Endothelial cell of umbilical vein (primary cell): Measurements from ENCODE around the gene MAN1A1. TPM values are rescaled to one million over a fixed set of nuclear protein-coding genes. Genes with fewer than 3 reads are reported as not detected.

ENCODE experiments used
- BruUV-seq: library from RNA; stranded (reverse); fragments of 400-500 nt; replicated peaks from 2 replicates; lab custom pipeline; 2021; lab: Mats Ljungman, UMichigan
- CTCF ChIA-PET: fragments of 300-600, 350-600 bp; sonication (Branson Sonifier 250); formaldehyde crosslinking; loops from one replicate; lab custom pipeline; 2021; ENCODE audit warnings: antibody characterized with exemption, inconsistent platforms; lab: Charles Lee
- POLR2A ChIA-PET: fragments of 300-600, 350-600 bp; sonication (Branson Sonifier 250); formaldehyde crosslinking; loops from one replicate; lab custom pipeline; 2021; ENCODE audit warnings: antibody characterized with exemption, inconsistent platforms; lab: Charles Lee
- DNase-seq: peaks from one replicate; pipeline ENCODE4 v3.0.0-alpha.2; 2011; ENCODE audit warnings: low read depth, low spot score
- FAIRE-seq: peaks from 2 replicates; lab custom pipeline; 2011; peaks lifted over from hg19 to GRCh38; lab: Jason Lieb, UNC
- H2AFZ ChIP-seq: 2 replicates; pipeline ENCODE4 v1.6.0; 2012; ENCODE audit warnings: low read depth, low read length, control low read depth, inconsistent platforms
- H3K27ac ChIP-seq: 2 replicates; pipeline ENCODE4 v1.5.1; 2011; ENCODE audit warnings: low read depth, mild to moderate bottlenecking, control low read depth, low read length, moderate library complexity; ENCODE audit not compliant: insufficient read depth
- H3K27me3 ChIP-seq, 2 experiments: 2 replicates each; pipeline versions ENCODE4 v1.6.0 to v1.6.1; 2011; ENCODE audit warnings: low read length in 2 of 2, mixed read lengths in 1 of 2; ENCODE audit not compliant: control insufficient read depth in 2 of 2, insufficient read depth in 2 of 2
- H3K36me3 ChIP-seq, 2 experiments: 2 replicates in 1 of 2; 3 replicates in 1 of 2; pipeline ENCODE4 v1.5.1; 2011; ENCODE audit warnings: low read length in 2 of 2, mild to moderate bottlenecking in 1 of 2, moderate library complexity in 1 of 2; ENCODE audit not compliant: control insufficient read depth in 2 of 2, insufficient read depth in 2 of 2; ENCODE audit errors: extremely low read depth in 1 of 2
- H3K4me1 ChIP-seq: 3 replicates; pipeline ENCODE4 v1.5.1; 2011; ENCODE audit warnings: mild to moderate bottlenecking, low read length; ENCODE audit not compliant: control insufficient read depth, insufficient read depth; ENCODE audit errors: extremely low read depth
- H3K4me2 ChIP-seq: 2 replicates; pipeline ENCODE4 v1.6.1; 2011; ENCODE audit warnings: low read length, control low read depth, mixed read lengths; ENCODE audit not compliant: insufficient read depth
- H3K4me3 ChIP-seq, 3 experiments: fragments of 200-600 bp in 1 of 3; sonication (generic), shearing (Covaris generic) in 1 of 3; replicated peaks in 1 of 3; 2 replicates each; pipeline ENCODE4 v1.5.1; 2011 to 2016; ENCODE audit warnings: control low read depth in 3 of 3, low read length in 3 of 3, mild to moderate bottlenecking in 2 of 3, inconsistent platforms in 1 of 3, low read depth in 1 of 3, moderate library complexity in 1 of 3; ENCODE audit not compliant: insufficient read depth in 1 of 3
- H3K79me2 ChIP-seq: 2 replicates; pipeline ENCODE4 v1.6.0; 2012; ENCODE audit warnings: low read length, inconsistent platforms; ENCODE audit not compliant: control insufficient read depth, insufficient read depth
- H3K9ac ChIP-seq: replicated peaks from 2 replicates; pipeline ENCODE3; 2011; ENCODE audit warnings: low read length, control low read depth; ENCODE audit not compliant: insufficient read depth; ENCODE audit errors: extremely low read depth
- H3K9me1 ChIP-seq: replicated peaks from 3 replicates; pipeline ENCODE4 v1.6.0; 2011; ENCODE audit warnings: mild to moderate bottlenecking, low read length; ENCODE audit not compliant: control insufficient read depth, insufficient read depth; ENCODE audit errors: extremely low read depth
- H3K9me3 ChIP-seq: replicated peaks from 2 replicates; pipeline ENCODE4 v1.5.1; 2012; ENCODE audit warnings: low read length, inconsistent platforms; ENCODE audit not compliant: control insufficient read depth, insufficient read depth
- H4K20me1 ChIP-seq: replicated peaks from 2 replicates; pipeline ENCODE3; 2011; ENCODE audit warnings: mild to moderate bottlenecking, low read length; ENCODE audit not compliant: control insufficient read depth, insufficient read depth; ENCODE audit errors: extremely low read depth
- EZH2 ChIP-seq: IDR thresholded peaks from 2 replicates; pipeline ENCODE4 v1.6.1; 2012; ENCODE audit warnings: borderline replicate concordance, low read depth, mild to moderate bottlenecking, moderate library complexity, low read length, inconsistent platforms; ENCODE audit not compliant: severe bottlenecking
- FOS ChIP-seq: IDR thresholded peaks from 2 replicates; pipeline ENCODE4 v1.6.1; 2011; ENCODE audit warnings: mild to moderate bottlenecking, low read length, moderate library complexity, borderline replicate concordance; ENCODE audit not compliant: insufficient read depth
- GATA2 ChIP-seq: IDR thresholded peaks from 2 replicates; pipeline ENCODE4 v1.7.0; 2011; ENCODE audit warnings: low read depth, mild to moderate bottlenecking, moderate library complexity, mixed read lengths, low read length; ENCODE audit not compliant: insufficient read length, insufficient read depth
- JUN ChIP-seq: IDR thresholded peaks from 2 replicates; pipeline ENCODE4 v1.6.1; 2011; ENCODE audit warnings: borderline replicate concordance, low read depth; ENCODE audit not compliant: insufficient read length, insufficient read depth
- MYC ChIP-seq: IDR thresholded peaks from one replicate; pipeline ENCODE4 v1.6.1; 2011; ENCODE audit warnings: mild to moderate bottlenecking, low read depth, low read length
- POLR2A ChIP-seq: IDR thresholded peaks from 2 replicates; pipeline ENCODE4 v1.6.1; 2012; ENCODE audit warnings: low read depth, mild to moderate bottlenecking, control low read depth, low read length
- POLR2AphosphoS5 ChIP-seq: IDR thresholded peaks from 2 replicates; pipeline ENCODE4 v1.6.1; 2012; ENCODE audit warnings: low read depth, mild to moderate bottlenecking, control low read depth, low read length, moderate library complexity; ENCODE audit not compliant: insufficient read depth
- dilution Hi-C: fragments of 300-500 bp; cut with MboI; formaldehyde crosslinking; loops from one replicate; pipeline ENCODE4 v1.15.0; 2019; ENCODE audit warnings: low sequenced_read_pairs; ENCODE audit not compliant: extremely low pct_ligation_motif_present
- intact Hi-C: fragments of 100-400 bp; cut with micrococcal nuclease; formaldehyde crosslinking; loops from one replicate; pipeline ENCODE4 v1.10.0; 2022
- polyA plus RNA-seq, 4 experiments: library from polyadenylated mRNA; depleted of rRNA in 3 of 4; stranded (reverse) in 3 of 4; unstranded in 1 of 4; fragments of >200 nt; gene quantifications; 2 replicates each; pipeline versions ENCODE4 v1.2.1 to v1.2.3, GENCODE V29; 2011 to 2012; ENCODE audit warnings: missing spikeins in 1 of 4
- total RNA-seq: library from RNA; stranded (reverse); gene quantifications from 2 replicates; pipeline ENCODE4 v1.2.3, GENCODE V29; 2021
- TF ChIP-seq, protein P1 (sequence below): IDR thresholded peaks from 2 replicates; pipeline ENCODE4 v1.6.1; 2011; ENCODE audit not compliant: insufficient read depth, insufficient read length
- TF ChIP-seq, protein P2 (sequence below), 2 donors: IDR thresholded peaks; 1 replicate in 1 of 2; 2 replicates in 1 of 2; pipeline ENCODE4 v1.5.1; 2011; ENCODE audit warnings: low read length in 2 of 2, mild to moderate bottlenecking in 2 of 2, moderate library complexity in 2 of 2, control low read depth in 1 of 2, inconsistent platforms in 1 of 2, low read depth in 1 of 2; ENCODE audit not compliant: insufficient read depth in 1 of 2; ENCODE audit errors: extremely low read depth in 1 of 2

Gene MAN1A1
- total and polyA plus RNA-seq, 2 donors (not counting 3 experiments of a cell fraction or from before 2014, with no cell fraction given): 3.3 to 12.9 TPM

DNA sequence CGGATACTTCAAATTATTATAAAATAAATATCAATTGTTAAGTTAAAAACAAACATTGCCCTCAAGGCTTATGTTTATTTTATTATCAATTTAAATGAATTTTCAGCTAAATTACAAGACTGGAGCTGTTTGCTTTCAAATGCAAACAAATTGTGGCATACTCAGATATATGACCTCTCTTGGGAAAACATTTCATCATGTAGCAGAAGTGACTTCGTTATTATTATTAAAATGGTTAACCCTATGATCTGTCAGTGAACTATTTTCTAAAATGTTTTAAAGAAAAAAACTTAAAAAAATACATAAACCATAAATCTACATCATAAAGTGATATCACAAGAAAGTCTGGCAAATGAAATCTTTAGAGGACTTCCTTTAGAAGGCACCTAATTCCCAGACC is 72.5 kb downstream of the MAN1A1 start:
- POLR2A ChIA-PET: no interaction called here
- no TSS peak for BruUV-seq
- dilution Hi-C loops: no loop called here

More for the DNA sequence above, 72.5 kb downstream of the MAN1A1 start:
- H2AFZ ChIP-seq: no peak overlapping the region
- no peaks in the 10 kb centered on the region for H3K36me3 ChIP-seq
- H3K4me2 ChIP-seq: no peak overlapping the region
- no peaks in the 10 kb centered on the region for H4K20me1 ChIP-seq
- H3K9me1 ChIP-seq: no peaks in the 10 kb centered on the region
- no peaks in the 10 kb centered on the region for H3K9me3 ChIP-seq
- no peak overlapping the region for H3K27ac ChIP-seq
- CTCF ChIA-PET: no interaction called here
- H3K79me2 ChIP-seq: no peaks in the 10 kb centered on the region
- TF ChIP-seq, protein P1, sequence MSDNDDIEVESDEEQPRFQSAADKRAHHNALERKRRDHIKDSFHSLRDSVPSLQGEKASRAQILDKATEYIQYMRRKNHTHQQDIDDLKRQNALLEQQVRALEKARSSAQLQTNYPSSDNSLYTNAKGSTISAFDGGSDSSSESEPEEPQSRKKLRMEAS: no peak
- TF ChIP-seq POLR2A (no peak), JUN (no peak), FOS (no peak), EZH2 (no peak), POLR2AphosphoS5 (no peak), GATA2 (no peak), MYC (no peak)
- TF ChIP-seq, protein P2, sequence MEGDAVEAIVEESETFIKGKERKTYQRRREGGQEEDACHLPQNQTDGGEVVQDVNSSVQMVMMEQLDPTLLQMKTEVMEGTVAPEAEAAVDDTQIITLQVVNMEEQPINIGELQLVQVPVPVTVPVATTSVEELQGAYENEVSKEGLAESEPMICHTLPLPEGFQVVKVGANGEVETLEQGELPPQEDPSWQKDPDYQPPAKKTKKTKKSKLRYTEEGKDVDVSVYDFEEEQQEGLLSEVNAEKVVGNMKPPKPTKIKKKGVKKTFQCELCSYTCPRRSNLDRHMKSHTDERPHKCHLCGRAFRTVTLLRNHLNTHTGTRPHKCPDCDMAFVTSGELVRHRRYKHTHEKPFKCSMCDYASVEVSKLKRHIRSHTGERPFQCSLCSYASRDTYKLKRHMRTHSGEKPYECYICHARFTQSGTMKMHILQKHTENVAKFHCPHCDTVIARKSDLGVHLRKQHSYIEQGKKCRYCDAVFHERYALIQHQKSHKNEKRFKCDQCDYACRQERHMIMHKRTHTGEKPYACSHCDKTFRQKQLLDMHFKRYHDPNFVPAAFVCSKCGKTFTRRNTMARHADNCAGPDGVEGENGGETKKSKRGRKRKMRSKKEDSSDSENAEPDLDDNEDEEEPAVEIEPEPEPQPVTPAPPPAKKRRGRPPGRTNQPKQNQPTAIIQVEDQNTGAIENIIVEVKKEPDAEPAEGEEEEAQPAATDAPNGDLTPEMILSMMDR (IDR thresholded peaks at IDR 0.05; ENCODE audit: extremely low read depth in 1 of 2, insufficient read depth in 1 of 2, low read depth in 1 of 2, low read length in 2 of 2): no peak
- H3K9ac ChIP-seq: no peak overlapping the region
- no peaks in the 10 kb centered on the region for H3K4me1 ChIP-seq
- H3K4me3 ChIP-seq: no peak overlapping the region
- no peak for DNase-seq
- no peaks in the 10 kb centered on the region for H3K27me3 ChIP-seq
- intact Hi-C loops: no loop called here
- no peak for FAIRE-seq
